ENCODE measurements around the gene KSR1.

The KSR1 gene

GRCh38 chr17:27539794-27540317 lies 83.6 kb downstream of the KSR1 start:
- no peak for DNase-seq

DNA sequence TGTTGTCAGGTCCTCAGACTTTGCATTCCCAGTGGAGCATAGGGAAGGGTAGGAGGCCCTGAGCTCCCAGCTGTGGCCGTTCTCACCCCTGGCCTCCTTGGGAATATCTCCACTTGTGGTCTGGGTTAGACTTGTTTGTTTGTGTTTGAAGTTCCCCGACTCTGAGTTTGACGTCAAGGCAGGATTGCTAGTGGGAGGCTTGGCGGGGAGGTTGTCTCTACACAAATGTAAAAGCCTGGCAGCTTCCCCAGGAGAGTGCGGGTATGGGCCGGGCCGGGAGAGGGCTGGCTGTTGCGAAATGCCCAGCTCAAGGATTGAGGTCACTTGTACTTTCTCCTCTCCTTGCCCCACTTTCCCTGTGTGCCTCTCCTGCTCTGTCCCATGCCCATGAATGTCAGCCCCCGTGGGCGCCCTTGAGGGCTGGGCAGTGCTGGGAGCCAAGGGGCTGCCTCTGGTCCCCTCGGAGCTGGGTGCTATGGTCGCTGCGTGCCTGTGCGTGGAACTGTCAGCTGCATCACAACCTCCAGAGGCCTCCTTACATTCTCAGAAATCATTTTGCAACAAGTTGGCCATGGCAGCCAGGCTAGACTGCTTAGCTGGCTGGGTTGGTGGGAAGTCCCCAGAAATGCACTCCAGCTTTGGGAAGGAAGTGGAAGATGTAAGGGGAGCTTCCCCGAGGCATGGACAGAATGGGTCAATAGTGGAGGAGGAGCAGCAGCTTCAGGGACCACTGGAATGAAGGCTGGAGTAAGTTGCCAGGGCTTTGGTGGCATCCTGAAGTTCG lies 84.3 kb downstream of the KSR1 start:
- no peak for DNase-seq

DNA sequence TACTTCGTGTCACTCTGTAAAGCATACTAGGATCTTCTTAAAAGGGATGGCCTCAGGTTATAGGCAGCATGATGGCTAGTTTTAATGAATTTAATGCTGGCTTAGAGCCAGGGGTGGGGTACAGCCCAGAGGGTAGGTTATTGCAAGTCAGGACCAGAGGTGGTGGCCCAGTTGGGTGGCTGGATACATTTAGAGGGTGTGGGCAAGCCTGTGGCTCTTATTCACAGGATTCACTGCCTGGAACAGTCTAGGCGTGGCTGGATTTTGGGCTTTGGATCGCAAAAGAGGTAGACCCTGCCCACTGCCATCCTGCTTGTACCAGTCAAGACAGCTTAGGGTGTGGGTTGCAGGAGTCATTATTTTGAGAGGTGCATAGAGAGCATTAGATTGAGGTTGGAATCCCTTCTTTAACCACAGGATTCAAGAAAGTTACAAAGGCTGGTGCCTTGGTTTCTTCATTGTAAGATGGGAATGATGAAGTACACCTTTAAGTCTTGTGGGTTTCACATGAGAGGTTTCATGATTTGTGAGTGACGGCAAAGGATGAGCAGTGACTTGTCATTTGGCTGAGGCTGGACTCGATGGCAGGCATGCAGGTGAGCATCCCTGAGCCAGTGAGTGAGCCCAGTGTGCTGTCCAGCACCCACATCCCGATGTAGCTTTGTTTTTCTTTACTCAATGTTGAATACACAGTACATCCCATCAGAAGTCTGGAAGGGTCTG lies 85.2 kb downstream of the KSR1 start:
- no peak for DNase-seq

DNA sequence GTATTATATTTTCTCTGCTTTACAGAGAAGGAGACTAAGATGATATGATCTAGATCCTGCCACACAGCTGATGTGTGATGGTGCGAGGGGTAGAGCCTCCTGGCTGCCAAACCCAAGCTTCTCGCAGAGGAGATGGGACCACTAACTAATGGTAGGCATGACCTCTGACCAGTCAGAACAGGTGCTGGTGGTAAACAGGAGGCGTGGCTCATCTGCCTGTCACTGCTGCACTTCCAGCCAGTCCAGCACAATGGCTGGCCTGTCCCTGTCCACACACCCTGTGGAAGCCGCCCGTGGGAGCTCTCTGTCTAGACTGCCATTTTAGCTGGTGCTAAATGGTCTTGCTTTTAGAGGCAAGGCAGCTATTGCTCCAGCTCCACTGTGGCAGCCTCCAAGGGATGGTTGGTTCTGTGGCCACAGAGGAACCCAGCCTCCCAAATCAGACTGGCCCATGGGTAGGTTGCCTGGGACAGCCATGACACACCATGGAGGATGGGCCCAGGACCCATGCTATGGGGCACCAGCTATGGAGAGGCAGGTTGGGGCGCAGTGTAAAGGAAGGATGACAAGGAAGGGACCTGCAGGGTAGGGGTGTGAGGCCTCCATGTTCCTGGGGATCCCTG lies 86.7 kb downstream of the KSR1 start:
- DNase-seq: no peak

DNA sequence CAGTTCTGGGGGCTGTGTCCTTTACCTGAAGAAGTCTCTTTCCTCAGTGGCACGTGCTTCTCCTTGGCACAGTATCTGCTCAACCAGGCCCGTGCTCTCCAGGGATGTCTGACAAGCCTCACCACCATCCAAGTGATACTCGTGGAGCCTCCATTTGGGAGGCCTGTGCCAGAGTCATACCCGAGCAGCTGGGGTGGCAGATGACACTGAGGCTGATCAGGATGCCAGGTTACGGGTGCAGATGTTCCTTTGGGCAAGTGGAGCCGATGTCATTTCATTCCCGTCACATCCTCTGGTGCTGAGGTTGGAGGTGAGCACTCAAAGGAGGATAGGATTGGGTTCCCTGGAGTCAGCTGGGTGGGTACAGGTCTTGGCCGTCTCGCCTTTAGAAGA lies 87.2 kb downstream of the KSR1 start:
- no peak for DNase-seq

DNA sequence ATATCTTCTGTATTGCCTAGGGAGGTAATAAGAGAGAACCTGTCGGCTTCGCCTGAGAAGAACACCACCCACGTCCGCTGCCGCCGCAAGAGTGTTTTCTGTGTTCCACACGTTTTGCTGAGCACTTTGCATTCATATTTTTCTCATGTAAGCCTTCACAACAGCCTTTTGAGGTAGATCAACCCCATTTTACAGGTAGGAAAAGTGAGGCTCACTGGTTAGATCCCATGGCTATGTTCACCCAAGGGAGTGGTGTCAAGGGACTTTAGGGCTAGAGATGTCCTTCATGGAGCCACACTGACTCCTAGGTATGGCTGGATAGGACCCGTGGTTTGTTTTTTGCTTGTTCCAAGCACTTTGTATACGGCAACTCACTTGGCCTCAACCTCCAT lies 87.7 kb downstream of the KSR1 start:
- DNase-seq: no peak

GRCh38 chr17:27544350-27545131 lies 88.3 kb downstream of the KSR1 start:
- no peak for DNase-seq

DNA sequence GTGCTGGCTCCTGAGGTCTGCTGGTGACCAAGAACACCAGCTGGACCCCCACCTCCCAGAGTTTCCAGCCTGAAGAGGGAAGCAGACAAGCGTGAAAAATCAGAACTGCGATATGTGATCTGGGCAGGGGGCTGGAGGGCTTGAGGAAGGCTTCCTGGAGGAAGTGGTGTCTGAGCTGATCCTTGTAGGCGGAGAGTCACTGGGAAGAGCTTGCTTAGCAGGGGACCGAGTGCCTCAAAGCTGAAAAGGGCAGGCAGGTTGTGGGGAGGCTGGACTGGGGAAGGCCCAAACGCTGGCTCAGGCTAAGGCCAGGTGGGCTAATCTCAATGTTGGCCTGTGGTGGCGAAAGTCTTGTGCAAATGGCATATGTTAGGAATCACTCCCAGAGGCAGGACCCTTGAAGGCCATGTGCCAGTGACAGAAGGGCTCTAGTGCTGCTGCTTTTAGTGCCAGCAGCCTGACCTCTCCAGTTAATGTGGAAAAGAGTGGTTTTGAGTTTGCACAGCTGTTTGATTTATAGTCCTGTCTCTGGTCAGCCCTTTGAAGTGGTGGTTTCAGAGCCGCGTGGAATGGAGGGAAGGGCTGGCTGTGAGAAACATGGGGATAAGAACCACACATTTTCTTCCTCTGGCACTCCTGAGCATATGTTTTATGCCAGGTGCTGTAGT lies 89.4 kb downstream of the KSR1 start:
- DNase-seq: no peak

DNA sequence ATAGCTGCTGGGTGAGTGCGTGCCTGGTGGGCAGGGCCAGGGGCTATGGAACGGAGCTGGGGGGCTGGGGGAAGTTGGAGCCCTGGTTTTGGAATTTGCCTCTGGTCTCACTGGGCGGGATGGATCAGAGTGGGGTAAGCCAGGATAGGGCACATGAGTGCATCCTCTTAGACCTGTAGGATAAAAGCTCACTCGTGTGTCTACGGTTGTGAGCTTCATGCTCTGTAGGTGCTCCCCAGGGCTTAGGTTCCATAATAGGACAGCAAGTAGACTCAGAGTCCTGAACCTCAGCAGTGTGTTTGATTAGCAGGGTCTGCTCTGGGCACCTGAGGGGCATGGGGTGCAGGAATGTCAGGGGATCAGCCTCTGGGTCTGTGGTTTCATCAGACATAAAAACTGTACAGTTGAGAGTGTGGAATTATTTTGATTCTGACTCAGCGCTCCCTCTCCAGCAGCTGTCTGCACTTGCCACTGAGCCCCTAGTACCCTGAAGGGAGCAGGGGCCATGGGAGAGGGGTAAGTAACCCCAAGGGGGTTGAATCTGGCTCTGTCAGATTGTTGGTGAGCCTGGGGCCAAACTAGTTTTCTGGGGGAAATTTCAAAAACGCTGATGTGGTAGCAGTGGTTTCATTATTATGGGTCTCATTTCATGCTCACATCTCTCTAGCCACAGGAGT lies 90.5 kb downstream of the KSR1 start:
- no peak for DNase-seq

DNA sequence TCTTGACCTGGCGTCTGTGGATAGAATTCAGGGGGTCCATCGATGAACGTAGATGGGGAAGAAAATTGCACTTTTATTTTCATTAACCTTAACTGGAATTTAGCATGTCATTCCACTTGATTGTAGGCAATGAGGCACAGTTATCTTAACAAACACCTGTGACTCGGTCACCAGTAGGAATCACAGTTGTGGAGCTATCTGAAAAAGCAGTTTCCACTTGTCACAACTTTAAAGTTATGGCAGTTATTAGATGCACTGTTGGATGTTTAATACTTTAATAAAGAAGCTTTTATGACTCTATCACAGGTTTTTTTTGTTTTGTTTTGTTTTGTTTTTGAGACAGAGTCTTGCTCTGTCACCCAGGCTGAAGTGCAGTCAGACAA lies 91.0 kb downstream of the KSR1 start:
- DNase-seq: no peak

DNA sequence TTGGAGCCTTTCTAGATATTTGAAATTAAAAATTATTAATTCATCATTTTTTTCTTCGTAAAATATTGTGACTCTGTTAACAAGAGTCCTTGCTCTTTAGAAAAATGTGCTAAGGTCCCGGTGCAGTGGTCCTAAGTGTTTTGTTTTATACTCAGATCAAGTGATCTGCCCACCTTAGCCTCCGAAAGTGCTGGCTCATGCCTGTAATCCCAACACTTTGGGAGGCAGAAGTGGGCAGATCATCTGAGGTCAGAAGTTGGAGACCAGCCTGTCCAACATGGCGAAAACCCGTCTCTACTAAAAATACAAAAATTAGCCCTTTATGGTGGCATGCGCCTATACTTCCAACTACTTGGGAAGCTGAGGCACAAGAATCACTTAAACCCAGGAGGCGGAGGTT lies 92.1 kb downstream of the KSR1 start:
- DNase-seq: no peak

DNA sequence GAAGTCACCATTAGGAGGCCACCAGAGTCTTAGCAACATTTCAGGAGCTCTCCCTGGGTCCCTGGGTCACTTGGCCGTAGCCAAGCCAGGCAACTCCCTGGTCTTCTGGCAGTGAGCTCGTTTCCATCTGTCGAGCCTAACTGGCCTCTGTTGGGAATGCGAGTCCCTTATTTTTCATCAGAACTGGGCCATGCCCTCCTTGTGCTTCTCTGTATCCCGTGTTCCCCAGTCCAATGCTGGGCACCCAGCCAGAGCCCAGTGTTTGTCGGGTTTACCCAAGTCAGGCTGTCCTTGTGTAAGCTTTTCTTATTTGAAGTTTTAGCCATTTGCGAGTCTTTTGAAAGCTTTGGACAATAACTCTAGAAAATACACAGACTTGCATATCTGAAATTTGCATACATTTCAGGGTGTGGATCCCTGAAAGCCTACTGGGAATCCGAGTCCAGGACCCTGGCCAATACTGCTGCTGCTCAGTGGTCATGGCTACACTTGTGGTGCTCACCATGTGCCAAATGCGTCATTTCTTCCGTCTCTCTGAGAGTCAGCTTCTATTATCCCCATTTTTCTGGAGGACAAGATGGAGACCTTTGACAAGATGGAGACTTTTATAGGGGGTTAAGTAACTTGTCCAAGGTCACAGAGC lies 93.1 kb downstream of the KSR1 start:
- DNase-seq: no peak

DNA sequence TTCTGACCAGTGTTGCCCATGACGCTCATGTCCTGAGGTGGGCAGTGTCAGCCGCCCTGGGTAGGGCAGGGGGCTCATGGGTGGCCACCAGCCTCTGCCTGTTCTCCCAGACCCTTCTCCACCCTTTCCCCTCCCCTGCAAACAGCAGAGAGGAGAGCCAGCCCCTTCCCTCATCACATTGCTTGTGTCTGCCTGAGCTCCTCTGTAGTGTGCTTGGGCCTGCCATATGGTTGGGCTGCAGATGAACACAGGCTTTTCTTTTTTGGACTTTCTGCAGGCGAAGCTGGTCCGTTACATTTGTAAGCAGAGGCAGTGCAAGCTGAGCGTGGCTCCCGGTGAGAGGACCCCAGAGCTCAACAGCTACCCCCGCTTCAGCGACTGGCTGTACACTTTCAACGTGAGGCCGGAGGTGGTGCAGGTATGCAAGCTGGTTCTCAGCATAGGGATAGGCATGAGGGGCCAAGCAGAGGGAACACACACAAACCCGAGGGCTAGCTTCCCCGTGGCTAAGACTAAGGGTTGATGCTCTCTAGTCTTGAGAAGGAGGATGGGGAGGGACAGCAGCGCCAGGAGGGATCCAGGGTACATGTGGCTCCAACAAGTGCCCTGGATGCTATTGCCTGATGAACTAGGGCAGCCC lies 94.2 kb downstream of the KSR1 start:
- no peak for DNase-seq

- no peak for DNase-seq
Observed at GRCh38 chr17:27550974-27551505, 94.8 kb downstream of the KSR1 start.

- no peak for DNase-seq
Observed at GRCh38 chr17:27551701-27552248, 95.5 kb downstream of the KSR1 start.

DNA sequence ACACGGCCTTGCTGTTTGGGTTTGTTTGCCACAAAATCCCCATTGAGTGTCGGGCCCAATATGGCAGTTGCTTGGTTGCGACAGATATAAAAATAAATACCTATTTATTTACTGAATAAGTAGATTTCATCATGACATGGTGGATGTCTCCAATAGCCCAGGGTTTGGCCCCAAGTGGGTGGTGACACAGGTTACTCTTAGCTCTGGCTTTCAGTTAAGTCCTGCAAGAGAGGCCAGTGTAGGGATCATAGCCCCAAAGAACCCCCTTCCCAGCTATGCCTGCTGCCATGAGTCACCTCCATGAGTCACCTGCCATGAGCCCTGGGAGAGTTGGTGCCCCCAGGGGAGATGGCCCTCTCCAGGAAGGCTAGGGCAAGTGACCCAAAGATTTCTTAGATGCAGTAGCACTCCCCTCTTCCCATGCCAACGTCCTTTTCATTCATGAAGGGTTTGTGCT lies 96.1 kb downstream of the KSR1 start:
- no peak for DNase-seq

DNA sequence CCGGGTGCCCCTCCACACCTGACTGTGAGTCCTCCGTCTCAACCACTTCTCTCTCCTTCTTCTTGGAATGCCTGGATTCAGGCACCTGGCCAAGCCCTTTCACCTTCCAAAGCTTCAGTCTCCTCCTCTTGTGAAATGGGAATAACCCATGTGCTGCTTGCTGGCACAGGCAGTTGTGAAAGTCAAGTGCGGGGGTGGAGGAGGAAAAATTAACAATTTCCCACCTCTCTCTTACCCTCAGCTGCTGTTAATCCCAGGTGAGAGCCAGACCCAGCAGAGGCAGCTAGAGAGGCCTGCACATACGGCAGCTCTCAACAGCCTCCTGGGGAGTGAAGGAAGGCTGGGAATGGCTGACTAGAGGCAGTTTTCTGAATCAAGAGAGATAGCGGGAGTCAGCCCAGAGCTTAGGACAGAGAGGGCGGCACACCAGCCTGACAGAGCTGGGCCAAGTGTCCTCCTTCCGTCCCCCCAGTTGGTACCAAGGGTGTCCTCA lies 96.8 kb downstream of the KSR1 start:
- DNase-seq: no peak

DNA sequence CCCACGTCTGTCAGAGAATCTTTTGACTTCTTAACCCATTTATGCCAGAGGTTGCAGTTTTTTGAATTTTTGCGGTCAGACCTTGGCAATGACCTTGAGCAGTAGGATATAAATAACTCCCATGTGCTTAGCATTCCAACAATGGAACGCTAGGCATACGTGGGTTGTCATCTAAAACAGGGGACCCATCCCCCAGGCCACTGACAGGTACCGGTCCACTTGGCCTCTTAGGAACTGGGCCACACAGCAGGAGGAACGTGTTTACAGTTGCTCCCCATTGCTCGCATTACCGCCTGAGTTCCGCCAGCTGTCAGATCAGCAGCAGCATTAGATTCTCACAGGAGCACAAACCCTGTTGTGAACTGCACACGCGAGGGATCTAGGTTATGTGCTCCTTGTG lies 97.9 kb downstream of the KSR1 start:
- no peak for DNase-seq

GRCh38 chr17:27554911-27555310 lies 98.7 kb downstream of the KSR1 start:
- DNase-seq: no peak

GRCh38 chr17:27555339-27555738 lies 99.1 kb downstream of the KSR1 start:
- DNase-seq: no peak
